Smooth muscle cell (in vitro differentiated cells): Measurements from ENCODE around the gene THUMPD2. TPM values are rescaled to one million over a fixed set of nuclear protein-coding genes. Genes with fewer than 3 reads are reported as not detected.

ENCODE experiments used
- DNase-seq: peaks from one replicate; lab custom pipeline; 2025; ENCODE audit not compliant: unreplicated experiment; lab: John Stamatoyannopoulos, UW
- H2AFZ ChIP-seq: fragments of 200-600 bp; sonication (generic); 2 replicates; pipeline ENCODE4 v1.6.0; 2016; ENCODE audit warnings: antibody characterized with exemption, low read depth, mild to moderate bottlenecking
- H3F3A ChIP-seq: fragments of 200-600 bp; sonication (generic); 2 replicates; pipeline ENCODE4 v1.6.0; 2017; ENCODE audit warnings: antibody characterized with exemption, low read depth
- H3K27ac ChIP-seq: fragments of 200-600 bp; sonication (generic); 2 replicates; pipeline ENCODE4 v1.5.1; 2016; ENCODE audit warnings: low read depth, mild to moderate bottlenecking
- H3K27me3 ChIP-seq: fragments of 200-600 bp; sonication (generic); 2 replicates; pipeline ENCODE4 v1.6.1; 2016; ENCODE audit warnings: low read depth, mild to moderate bottlenecking
- H3K36me3 ChIP-seq: fragments of 200-600 bp; sonication (generic); 2 replicates; pipeline ENCODE4 v1.5.1; 2016; ENCODE audit warnings: low read depth
- H3K4me1 ChIP-seq: fragments of 200-600 bp; sonication (generic); 2 replicates; pipeline ENCODE4 v1.5.1; 2016; ENCODE audit warnings: low read depth
- H3K4me2 ChIP-seq: fragments of 200-600 bp; sonication (generic); 2 replicates; pipeline ENCODE4 v1.6.0; 2016; ENCODE audit warnings: mild to moderate bottlenecking
- H3K4me3 ChIP-seq: fragments of 200-600 bp; sonication (generic); 2 replicates; pipeline ENCODE4 v1.5.1; 2016; ENCODE audit warnings: mild to moderate bottlenecking
- H3K79me2 ChIP-seq: fragments of 200-600 bp; sonication (generic); 2 replicates; pipeline ENCODE4 v1.6.0; 2016; ENCODE audit warnings: low read depth, mild to moderate bottlenecking
- H3K9ac ChIP-seq: fragments of 200-600 bp; sonication (generic); 2 replicates; pipeline ENCODE4 v1.6.0; 2016; ENCODE audit warnings: low read depth
- H3K9me3 ChIP-seq: fragments of 200-600 bp; sonication (generic); replicated peaks from 2 replicates; pipeline ENCODE4 v1.5.1; 2016; ENCODE audit warnings: low read depth
- H4K20me1 ChIP-seq: fragments of 200-600 bp; sonication (generic); 2 replicates; pipeline ENCODE4 v1.6.0; 2016; ENCODE audit warnings: low read depth
- CTCF ChIP-seq: fragments of 200-600 bp; sonication (generic); IDR thresholded peaks from 2 replicates; pipeline ENCODE4 v1.5.1; 2017; ENCODE audit warnings: borderline replicate concordance, mild to moderate bottlenecking, antibody characterized with exemption; ENCODE audit not compliant: insufficient read depth, poor library complexity, severe bottlenecking
- WGBS: methylation state at CpG from one replicate; pipeline ENCODE4 v1.1.7; 2016; ENCODE audit warnings: low lambda C conversion rate; 5-methylcytosine and 5-hydroxymethylcytosine counted together
- polyA plus RNA-seq: library from polyadenylated mRNA; unstranded; fragments of >200 nt; fragmentation: Nextera tagmentation; extraction: Ambion mirVana; gene quantifications from 2 replicates; pipeline ENCODE4 v1.2.1, GENCODE V29; 2016
- total RNA-seq: library from RNA; depleted of rRNA; stranded (reverse); fragments of >200 nt; gene quantifications from 2 replicates; pipeline ENCODE4 v1.2.3, GENCODE V29; 2014

THUMPD2 gene
- total and polyA plus RNA-seq, 2 experiments from 2014 or later, result 14.5 to 18.6 TPM

- 84% methylated on average over 4 of the region's 4 CpGs for WGBS
These were observed 73.4 kb downstream of the THUMPD2 start for GRCh38 chr2:39705638-39706037.

GRCh38 chr2:39704540-39704939, 74.5 kb downstream of the THUMPD2 start:
- H3K4me2 ChIP-seq, result no peak overlapping the region
- peaks cover 7% of the 10 kb centered on the region for H3K79me2 ChIP-seq
- no peaks in the 10 kb centered on the region for H3K27me3 ChIP-seq
- no peak overlapping the region for H2AFZ ChIP-seq
- peaks cover 17% of the 10 kb centered on the region for H3K9me3 ChIP-seq
- no peak overlapping the region for H3K27ac ChIP-seq
- DNase-seq, result no peak
- no peak for TF ChIP-seq CTCF
- no peak overlapping the region for H3K9ac ChIP-seq
- no peaks in the 10 kb centered on the region for H4K20me1 ChIP-seq
- H3K4me1 ChIP-seq, result no peaks in the 10 kb centered on the region
- no peaks in the 10 kb centered on the region for H3F3A ChIP-seq
- WGBS, result 86% methylated on average over 3 of the region's 3 CpGs
- no peak overlapping the region for H3K4me3 ChIP-seq
- peaks cover 19% of the 10 kb centered on the region for H3K36me3 ChIP-seq

More at GRCh38 chr2:39705638-39706037, 73.4 kb downstream of the THUMPD2 start:
- H3K36me3 ChIP-seq, result peaks cover 19% of the 10 kb centered on the region
- no peak overlapping the region for H3K4me3 ChIP-seq
- H3F3A ChIP-seq, result no peaks in the 10 kb centered on the region
- no peaks in the 10 kb centered on the region for H3K27me3 ChIP-seq
- no peaks in the 10 kb centered on the region for H4K20me1 ChIP-seq
- H3K27ac ChIP-seq, result no peak overlapping the region
- H3K4me2 ChIP-seq, result no peak overlapping the region
- no peak overlapping the region for H3K9ac ChIP-seq
- no peaks in the 10 kb centered on the region for H3K4me1 ChIP-seq
- H3K9me3 ChIP-seq, result peaks cover 16% of the 10 kb centered on the region
- DNase-seq, result no peak
- H3K79me2 ChIP-seq, result no peaks in the 10 kb centered on the region
- no peak for TF ChIP-seq CTCF
- H2AFZ ChIP-seq, result no peak overlapping the region

GRCh38 chr2:39703181-39703872, 75.7 kb downstream of the THUMPD2 start:
- WGBS, result 78% methylated on average over 3 of the region's 3 CpGs
- H3K4me2 ChIP-seq, result no peak overlapping the region
- H3K9ac ChIP-seq, result no peak overlapping the region
- DNase-seq, result no peak
- no peaks in the 10 kb centered on the region for H3K27me3 ChIP-seq
- no peak for TF ChIP-seq CTCF
- H3K27ac ChIP-seq, result no peak overlapping the region
- peaks cover 7% of the 10 kb centered on the region for H3K79me2 ChIP-seq
- no peak overlapping the region for H2AFZ ChIP-seq
- no peak overlapping the region for H3K4me3 ChIP-seq
- no peaks in the 10 kb centered on the region for H4K20me1 ChIP-seq
- peaks cover 19% of the 10 kb centered on the region for H3K36me3 ChIP-seq
- H3K9me3 ChIP-seq, result peaks cover 22% of the 10 kb centered on the region
- no peaks in the 10 kb centered on the region for H3F3A ChIP-seq
- no peaks in the 10 kb centered on the region for H3K4me1 ChIP-seq

- no peak overlapping the region for H3K4me2 ChIP-seq
- 96% methylated on average over 1 of the region's 1 CpG for WGBS
- H3K9ac ChIP-seq, result no peak overlapping the region
- no peak for DNase-seq
- H3K4me3 ChIP-seq, result no peak overlapping the region
- H3K27ac ChIP-seq, result no peak overlapping the region
- no peak overlapping the region for H2AFZ ChIP-seq
- H3K36me3 ChIP-seq, result peaks cover 19% of the 10 kb centered on the region
- H3K4me1 ChIP-seq, result no peaks in the 10 kb centered on the region
- peaks cover 7% of the 10 kb centered on the region for H3K79me2 ChIP-seq
- peaks cover 22% of the 10 kb centered on the region for H3K9me3 ChIP-seq
- TF ChIP-seq CTCF, result no peak
- no peaks in the 10 kb centered on the region for H4K20me1 ChIP-seq
- peaks cover 7% of the 10 kb centered on the region for H3F3A ChIP-seq
- H3K27me3 ChIP-seq, result no peaks in the 10 kb centered on the region
These were observed 77.9 kb downstream of the THUMPD2 start for GRCh38 chr2:39701137-39701536.
